DMS79 treated with DMSO at 0.1 percent for 48 hours (cell line): ENCODE results near the gene HES3.
A peak's percentile ranks its signal among the peaks of the same experiment; 100 is the strongest.
"Not testable (repeated sequence)": the region's sequence is repeated elsewhere in the genome, so short reads cannot be mapped to it uniquely, and the experiment has no call there.

Experiments used
- DNase-seq: peaks from one replicate; lab custom pipeline; 2025; lab: John Stamatoyannopoulos, UW

Gene HES3

GRCh38 chr1:6219641-6220040, 24.3 kb upstream of the HES3 start:
- not testable (repeated sequence) for DNase-seq

- no peak for DNase-seq
These were observed 23.7 kb upstream of the HES3 start for GRCh38 chr1:6220236-6220635.

- peak; percentile 91 for DNase-seq
These were observed 22.7 kb upstream of the HES3 start for GRCh38 chr1:6221210-6221784.

- DNase-seq: no peak
These were observed 21.3 kb upstream of the HES3 start for GRCh38 chr1:6222636-6223035.

- no peak for DNase-seq
These were observed 20.4 kb upstream of the HES3 start for GRCh38 chr1:6223617-6224016.

GRCh38 chr1:6224718-6225117, 19.3 kb upstream of the HES3 start:
- no peak for DNase-seq

- no peak for DNase-seq
These were observed 18.3 kb upstream of the HES3 start for GRCh38 chr1:6225651-6226050.

- no peak for DNase-seq
These were observed 10.6 kb upstream of the HES3 start for GRCh38 chr1:6233376-6233775.

- DNase-seq: peak; percentile 24
These were observed 9.3 kb upstream of the HES3 start for GRCh38 chr1:6234502-6235295.

- DNase-seq: no peak
These were observed 8.7 kb upstream of the HES3 start for GRCh38 chr1:6235296-6235677.

GRCh38 chr1:6237093-6237492, 6.9 kb upstream of the HES3 start:
- DNase-seq: no peak

GRCh38 chr1:6239213-6239752, 4.7 kb upstream of the HES3 start:
- DNase-seq: no peak

GRCh38 chr1:6239950-6240768, 3.8 kb upstream of the HES3 start:
- peak; percentile 56 for DNase-seq

- no peak for DNase-seq
These were observed 2.7 kb upstream of the HES3 start for GRCh38 chr1:6241107-6241886.

- no peak for DNase-seq
These were observed 1.9 kb upstream of the HES3 start for GRCh38 chr1:6241887-6242740.

GRCh38 chr1:6243053-6243834, 735 bp upstream of the HES3 start:
- peak; percentile 12 for DNase-seq

- DNase-seq: peak; percentile 79
These were observed 546 bp downstream of the HES3 start for GRCh38 chr1:6244401-6245049.

- DNase-seq: peak; percentile 83
These were observed 1.3 kb downstream of the HES3 start for GRCh38 chr1:6245086-6245868.
